Activated effector memory CD4-positive, alpha-beta T cell treated with Interleukin-2 at 50 U/mL for 16 hours (primary cell): ENCODE data around the gene NRCAM.

ENCODE experiments used
- DNase-seq: peaks from one replicate; pipeline ENCODE4 v3.0.0-alpha.2; 2020

Gene NRCAM

DNA sequence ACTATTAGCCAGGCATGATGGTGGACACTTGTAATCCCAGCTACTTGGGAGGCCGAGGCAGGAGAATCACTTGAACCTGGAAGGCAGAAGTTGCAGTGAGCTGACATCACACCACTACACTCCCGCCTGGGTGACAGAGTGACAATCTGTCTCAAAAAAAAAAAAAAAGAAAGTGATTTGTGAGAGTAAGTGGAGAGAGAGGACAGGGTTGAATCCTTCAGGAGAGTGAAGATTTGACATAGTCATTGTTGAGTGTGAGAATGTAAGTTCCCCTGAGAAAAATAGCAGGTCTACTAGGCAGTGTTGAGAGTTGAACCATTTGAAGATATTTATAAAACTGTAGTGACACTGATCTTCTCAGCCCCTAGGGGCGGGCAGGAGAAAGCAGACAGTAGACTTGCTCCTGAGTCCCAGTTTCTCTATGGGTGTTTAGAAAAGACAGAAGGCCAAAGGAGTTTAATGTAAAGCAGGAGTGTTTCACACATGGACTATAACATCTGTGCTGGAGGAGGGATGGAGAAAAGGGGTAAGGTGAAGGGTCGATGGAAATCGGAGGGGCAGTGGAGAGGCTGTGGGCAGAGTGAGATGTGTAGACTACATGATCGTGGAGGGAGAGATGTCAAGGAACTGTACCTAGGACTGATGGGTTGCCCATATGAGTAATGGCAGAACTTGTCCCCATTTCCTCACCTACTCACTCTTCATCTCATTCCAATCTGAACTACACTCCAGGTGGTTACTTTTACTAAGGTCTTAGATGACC lies 312.4 kb downstream of the NRCAM start:
- DNase-seq, result no peak

DNA sequence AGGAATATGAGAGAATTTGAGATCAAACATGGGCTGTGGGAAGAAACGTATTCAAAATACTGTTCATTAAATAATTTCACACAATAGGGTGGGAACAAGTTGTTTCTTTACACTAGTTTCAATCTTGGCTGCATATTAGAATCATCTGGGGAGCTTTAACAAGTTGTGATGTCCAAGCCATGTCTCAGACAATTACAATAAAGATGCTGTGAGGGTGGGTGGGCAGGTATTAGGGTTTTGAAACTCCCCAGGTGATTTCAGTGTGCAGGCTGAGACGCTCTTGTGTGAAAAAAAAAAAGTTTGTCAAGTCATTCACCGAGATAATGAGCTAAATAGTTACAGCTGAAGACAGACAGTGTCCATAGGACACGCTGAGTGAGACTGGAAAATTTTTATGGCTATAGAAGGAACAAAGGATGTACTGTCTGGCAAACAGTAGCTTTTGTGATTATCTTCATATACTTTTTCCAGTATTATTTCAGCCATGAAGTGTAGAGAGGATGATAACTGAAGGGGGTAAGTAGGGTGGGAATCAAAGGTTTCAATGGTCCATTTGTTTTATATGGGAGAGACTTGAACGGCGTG lies 313.5 kb downstream of the NRCAM start:
- no peak for DNase-seq

DNA sequence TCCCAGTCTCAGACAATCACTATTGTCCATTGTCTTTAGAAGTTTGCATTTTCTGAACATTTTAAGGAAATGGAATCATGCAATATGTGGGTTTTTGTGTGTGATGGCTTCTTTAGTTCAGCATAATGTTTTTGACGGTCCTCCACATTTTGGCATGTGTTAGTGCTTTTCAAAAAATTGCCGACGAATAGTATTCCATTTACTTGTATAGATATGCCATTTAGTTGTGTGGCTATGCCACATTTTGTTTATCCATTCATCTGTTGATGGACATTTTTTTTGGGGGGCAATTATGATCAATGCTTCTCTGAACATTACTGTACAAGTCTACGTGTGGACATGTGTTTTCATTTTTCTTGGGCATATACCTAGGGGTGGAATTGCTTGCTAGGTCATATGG lies 314.1 kb downstream of the NRCAM start:
- no peak for DNase-seq

DNA sequence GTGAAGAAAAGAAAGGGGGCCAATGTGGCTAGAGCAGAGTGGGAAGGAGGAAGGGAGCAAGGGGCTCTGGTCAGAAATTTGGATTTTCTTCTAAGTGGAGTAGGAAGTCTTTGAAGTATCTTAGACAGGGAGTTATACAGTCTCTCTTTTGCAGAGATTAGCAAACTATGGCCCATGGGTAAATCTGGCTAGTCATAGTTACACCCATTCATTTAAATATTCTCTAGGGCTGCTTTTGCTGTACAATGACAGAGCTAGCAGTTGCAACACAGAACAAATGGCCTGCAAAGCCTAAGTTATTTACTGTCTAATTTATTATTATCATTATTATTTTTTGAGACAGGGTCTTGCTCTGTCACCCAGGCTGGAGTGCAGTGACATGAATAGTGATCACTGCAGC lies 315.6 kb downstream of the NRCAM start:
- no peak for DNase-seq

DNA sequence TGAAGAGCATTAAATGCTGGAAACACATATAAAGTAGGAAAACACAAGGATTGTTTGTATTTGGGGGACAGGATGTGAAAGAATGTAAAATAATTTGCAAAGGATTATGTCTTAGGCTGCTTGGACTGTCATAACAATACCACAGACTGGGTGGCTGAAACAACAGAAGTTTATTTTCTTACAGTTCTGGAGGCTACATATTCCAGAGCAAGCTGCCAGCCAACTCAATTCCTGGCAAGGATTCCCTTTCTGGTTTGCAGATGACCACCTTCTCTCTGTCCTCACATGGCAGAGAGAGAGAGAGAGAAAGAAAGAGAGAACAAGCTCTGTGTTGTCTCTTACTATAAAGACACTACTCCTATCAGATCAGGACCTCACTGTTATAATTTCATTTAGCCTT lies 317.3 kb downstream of the NRCAM start:
- no peak for DNase-seq

DNA sequence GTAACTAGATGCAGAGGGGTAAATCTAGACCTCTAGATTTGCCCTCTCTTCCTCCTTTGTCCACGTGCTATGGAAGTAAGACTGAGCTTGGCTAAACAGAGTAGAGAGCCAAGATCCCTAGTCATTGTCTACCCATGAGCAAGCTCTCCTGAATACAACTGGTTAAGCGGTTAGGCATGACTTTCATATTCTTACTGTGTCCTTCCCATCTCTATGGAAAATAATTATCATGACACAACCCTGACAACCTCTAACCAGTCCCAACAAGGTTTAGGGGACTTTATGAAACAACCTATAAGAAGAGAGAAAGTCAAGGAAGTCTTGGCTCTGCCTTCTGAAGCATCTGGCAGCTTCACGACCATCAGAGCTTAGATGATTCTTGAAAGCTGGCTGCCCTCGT lies 318.2 kb downstream of the NRCAM start:
- no peak for DNase-seq

DNA sequence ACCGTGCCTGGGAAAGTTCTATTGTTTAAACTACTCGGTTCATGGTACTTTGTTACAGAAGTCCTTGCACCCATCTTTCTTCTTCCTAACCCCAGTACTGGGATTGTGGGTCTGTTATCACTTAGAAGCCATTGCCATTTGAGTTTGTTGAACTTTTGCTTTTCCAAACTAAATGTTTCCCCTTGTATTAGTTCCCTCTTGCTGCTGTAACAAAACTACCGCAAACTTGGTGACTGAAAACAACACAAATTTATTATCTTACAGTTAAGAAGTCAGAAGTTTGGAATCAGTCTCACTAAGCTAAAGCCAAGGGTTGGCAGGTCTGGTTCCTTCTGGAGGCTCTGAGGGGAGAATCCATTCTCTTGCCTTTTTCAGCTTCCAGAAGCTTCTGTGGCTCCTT lies 319.2 kb downstream of the NRCAM start:
- DNase-seq, result no peak

DNA sequence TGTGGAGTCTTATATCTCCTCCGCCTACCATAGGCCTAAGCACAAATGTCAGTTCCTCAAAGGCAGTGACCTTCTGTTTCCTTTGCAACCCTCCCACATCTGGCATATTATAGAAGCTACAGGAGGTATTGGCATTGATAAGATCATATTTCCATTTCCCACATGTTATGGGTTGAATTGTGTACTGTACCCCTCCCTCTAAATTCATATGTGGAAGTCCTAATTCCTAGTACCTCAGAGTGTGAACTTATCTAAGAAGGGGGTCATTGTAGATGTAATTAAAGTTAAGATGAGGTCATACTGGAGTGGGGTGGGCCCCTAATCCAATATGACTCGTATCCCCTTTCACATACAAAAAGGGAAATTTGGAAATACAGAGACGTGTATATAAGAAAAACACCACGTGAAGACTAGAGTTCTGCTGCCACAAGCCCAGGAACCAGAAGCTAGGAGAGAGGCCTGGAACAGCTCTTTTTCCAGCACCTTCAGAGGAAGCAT lies 320.0 kb downstream of the NRCAM start:
- DNase-seq, result no peak

DNA sequence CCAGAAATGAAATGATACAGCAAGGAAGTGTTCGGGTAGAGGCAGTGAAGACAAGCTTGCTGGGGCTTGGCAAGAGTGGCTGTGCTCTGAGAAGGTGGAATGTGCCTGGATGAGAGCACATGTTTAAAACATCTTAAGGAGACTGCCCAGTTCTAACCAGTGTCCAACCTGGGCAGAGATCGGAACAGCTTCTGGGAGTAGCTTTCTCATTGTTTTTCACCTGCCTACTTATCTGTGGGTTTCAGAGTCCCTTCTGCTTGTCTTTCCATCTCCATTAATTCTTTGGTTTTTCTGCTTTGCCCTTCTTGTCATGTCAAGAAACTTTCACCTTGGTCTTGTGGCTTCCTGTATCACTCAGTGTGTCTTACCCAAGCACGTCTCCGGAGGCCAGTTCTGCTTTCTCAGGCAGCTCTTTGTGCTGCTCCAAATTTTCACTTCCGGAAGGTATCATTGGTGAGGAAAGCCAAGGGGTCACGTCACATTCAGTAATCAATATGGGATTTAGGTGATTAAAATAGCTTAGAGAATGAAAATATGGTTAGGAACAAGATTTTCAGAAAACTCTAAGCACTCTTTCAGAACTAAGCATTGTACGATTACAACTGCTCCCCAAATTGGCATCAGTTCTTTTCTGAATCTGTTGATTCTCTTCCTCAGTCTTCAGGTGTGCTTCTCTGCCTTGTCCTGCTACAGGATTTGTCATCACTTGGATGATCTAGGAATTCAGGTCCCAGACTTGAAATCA lies 320.6 kb downstream of the NRCAM start:
- DNase-seq, result no peak

DNA sequence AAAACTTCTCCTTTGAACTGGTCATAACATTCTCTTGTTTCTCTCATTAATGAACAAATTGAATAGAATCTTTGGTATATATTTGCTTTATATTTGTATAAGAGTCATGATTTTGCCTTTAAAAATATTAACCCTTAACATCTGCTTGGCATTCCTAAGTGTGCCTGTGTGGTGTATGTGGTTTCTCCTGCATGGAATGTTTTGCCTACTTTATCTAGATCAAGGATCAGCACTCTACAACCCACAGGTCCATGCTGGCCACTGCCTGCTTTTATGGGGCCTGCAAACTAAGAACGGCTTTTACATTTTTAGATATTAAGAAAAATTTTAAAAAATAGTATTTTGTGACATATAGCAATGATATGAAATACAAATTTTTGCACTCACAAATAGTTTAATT lies 321.8 kb downstream of the NRCAM start:
- no peak for DNase-seq

DNA sequence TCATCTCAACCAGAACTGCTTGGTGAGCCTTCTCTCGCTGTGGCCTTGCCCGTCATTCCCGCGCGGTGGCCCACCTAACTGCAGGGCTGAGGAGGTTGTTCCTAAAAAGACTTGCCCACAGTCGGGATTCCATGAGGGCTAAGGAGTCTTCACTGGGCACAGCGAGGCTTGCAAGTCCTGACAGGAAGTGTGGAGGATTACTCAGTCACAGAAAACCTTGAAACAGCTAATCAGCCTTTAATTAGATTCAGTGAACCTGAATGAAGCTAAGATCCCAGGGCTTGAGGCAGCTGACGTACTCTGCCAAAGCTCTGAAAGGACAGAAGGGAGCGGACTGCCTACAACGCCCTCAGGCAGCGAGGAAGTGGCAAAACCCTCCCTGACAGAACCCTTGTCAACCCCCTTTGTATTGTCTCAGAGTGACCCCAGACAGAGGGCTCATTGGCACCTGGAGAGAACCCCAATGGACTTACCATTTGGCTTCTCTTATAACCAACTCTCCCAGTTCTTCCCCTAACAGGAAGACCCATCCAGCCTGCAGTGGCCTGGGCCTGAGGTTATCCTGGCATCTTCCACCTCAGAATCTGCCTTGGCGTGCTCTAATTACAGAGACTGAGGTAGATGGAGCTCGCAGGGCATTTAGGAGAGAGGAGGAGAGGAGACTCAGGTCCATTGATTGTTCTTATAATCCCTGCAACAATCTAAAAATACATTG lies 323.5 kb downstream of the NRCAM start:
- no peak for DNase-seq

DNA sequence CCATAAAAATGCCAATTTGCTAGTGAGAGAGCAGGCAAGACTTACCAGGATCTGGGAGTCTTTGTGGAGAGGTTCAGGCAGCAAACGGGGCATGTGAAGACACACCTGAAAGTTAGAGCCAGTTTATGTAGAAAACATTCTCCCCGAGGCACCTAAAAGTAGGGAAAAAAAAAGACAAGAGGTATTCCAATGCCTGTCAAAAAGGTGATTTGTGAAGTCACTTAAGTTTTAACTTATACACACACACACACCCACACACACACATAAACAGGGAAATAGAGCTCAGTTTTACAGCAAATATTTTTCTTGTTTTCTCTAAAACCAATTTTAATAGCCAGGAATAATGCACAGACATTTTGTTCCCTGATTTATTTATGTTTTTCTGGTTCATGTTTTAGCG lies 326.0 kb downstream of the NRCAM start, which contains the start of gene LAMB4:
LAMB4 (minus strand) TSS at position 101 of the 400 bp plus-strand sequence. CDS start 7,197 bp downstream, outside the sequence.
- DNase-seq, result no peak

DNA sequence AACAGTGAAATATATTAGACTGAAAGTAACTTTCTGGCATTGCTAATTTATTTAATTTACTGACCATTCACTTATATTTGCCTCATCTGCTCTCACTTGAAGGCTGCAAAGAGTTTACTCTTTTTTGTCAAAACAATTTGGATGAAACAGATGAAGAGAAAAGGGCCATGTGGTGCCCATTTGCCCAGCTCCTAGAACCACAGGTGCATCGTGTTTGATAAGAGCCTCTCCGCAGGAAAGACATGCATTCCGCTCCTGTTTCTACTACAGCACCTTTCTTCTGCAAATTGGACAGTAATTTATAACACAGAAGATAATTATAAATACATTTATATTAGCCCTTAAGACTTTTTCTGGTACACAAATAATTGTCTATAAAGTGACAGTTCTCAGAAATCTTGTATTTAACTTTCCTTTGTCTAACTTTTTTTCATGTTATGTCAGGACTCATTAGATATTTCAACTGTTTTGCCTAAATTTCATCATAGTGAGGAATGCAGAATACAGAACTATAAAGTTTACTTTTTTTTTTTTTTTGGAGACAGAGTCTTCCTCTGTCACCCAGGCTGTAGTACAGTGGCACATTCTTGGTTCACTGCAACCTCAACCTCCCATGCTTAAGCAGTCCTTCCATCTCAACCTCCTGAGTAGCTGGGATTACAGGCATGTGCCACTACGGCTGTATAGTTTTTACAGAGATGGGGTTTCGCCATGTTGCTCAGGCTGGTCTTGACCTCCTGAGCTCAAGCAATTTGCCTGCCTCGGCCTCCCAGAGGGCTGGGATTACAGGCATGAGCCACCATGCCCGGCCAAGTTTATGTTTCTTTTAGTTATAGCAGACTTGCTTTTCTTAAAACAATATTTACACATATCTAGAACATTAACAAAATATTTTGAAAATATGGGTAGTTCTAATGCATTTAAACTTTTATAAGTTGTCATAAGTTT lies 326.9 kb downstream of the NRCAM start:
- DNase-seq, result no peak

DNA sequence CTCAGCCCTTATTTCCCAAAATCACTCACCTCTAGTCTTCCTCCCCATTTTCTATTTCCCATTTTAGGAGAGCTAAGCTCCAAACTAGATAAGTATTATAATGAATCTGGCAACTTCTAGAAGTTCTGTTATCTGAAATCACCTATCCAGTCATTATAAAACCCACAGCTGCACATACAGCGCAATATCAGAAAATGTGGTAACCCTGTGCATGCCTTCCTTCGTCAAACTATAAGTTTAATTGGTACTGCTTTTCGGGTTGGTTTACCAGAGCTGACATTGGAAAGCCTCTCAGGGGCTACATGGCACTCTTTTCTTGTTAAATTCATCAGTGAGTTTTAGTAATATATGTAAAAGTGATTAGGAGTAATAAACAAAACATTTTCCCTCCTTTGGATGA lies 327.7 kb downstream of the NRCAM start:
- no peak for DNase-seq

DNA sequence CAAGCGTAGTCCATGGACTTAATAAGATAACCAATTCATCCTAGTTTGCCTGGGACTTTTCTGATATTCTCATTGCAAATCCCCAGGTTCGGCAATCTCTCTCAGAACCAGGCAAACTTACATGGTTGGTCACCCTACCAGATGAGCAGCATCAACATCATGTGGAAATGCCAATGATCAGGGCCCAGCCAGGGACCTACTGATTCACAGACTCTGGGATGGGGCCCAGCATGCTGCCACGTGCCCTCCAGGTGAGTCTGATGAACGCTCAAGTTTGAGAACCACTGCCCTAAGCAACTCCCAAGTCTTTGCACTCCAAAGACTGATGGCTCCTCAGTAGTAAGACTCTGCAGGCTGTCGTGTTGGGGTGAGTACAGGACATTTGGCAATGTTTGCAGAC lies 328.8 kb downstream of the NRCAM start:
- no peak for DNase-seq

DNA sequence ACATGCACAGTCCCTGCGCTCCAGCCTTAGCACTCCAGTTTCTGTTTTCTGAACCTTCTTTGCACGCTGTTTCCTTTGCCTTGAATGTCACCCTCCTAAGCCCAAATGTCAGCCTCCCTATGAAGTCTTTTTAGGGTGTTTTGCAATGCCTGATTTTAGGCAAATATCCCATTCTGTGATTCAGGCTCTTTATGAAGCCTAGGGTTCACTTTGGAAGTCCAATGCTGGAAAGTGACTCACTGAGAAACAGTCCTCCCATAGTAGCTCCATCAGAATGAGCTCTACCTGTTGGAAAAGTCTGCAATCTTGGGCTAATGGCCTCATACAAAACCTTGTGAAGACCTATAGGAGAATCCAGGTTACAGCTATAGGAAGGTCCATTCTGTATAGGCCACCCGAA lies 331.4 kb downstream of the NRCAM start:
- no peak for DNase-seq

DNA sequence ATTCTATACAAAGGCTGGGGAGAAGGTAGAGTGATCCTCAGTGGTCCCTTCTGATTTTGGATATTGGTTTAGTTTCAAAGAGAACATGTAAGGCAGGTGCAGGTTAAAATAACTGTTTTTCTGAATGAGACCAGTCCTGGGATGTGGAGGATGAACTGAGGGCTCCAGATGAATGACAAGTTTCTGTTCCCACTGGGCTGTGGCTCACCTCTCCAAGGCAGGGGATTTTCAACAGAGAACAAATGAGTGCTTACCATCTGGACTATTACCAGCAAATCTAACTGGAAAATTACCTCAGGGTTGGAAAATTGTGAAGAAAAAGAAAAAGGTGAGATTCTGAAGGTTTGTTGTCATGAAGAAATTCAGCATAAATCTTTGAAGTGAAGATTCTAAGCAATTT lies 334.1 kb downstream of the NRCAM start:
- no peak for DNase-seq

DNA sequence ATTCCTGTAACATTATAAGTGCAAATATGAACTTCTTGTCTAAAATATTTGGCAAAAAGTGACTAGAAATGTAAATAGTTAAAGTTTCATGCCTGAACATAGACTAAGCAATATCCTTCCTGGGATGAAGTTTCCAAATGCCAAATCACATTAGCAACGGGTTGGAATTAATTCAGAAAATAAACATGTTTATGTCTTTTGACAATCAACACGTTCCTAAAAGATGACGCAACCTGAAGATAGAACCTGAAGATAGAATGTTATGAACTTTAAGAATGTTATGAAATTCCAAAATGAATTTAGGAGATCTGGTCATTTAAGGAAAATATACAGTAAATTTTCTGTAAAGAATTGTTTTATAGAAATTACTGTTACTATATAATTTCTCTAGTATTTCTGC lies 335.3 kb downstream of the NRCAM start:
- no peak for DNase-seq

DNA sequence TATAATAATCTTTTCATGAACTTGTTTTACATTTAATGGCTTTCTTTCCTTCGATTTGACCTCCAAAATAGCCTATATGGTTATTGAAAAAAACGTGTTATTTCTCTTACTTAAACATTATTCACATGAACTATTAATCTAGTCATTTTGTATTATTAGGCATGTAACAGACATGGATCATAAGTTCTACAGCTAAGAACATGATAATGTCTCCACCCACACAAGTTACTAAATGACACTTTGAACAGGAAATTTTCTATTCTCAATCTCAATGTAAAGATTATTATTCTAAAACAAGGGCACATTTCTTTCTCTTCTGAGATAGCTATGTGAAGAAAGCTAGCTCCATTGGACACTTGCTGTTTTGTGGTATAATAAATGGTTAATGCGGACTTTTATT lies 336.0 kb downstream of the NRCAM start:
- DNase-seq, result no peak

DNA sequence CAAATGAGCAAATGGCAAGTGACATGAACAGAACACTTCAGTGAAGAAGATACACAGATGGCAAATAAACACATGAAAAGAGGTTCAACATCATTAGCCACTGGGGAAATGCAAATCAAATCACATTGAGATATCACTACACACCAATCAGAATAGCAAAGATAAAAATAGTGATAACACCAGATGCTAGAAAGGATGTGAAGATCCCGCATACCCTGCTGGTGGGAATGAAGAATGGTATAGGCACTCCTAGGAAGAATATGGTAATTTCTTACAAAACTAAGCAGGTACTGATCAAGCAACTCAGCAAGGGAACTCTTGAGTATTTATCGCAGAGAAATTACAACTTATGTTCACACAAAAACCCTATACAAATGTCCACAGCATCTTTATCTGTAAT lies 337.3 kb downstream of the NRCAM start:
- DNase-seq, result no peak

DNA sequence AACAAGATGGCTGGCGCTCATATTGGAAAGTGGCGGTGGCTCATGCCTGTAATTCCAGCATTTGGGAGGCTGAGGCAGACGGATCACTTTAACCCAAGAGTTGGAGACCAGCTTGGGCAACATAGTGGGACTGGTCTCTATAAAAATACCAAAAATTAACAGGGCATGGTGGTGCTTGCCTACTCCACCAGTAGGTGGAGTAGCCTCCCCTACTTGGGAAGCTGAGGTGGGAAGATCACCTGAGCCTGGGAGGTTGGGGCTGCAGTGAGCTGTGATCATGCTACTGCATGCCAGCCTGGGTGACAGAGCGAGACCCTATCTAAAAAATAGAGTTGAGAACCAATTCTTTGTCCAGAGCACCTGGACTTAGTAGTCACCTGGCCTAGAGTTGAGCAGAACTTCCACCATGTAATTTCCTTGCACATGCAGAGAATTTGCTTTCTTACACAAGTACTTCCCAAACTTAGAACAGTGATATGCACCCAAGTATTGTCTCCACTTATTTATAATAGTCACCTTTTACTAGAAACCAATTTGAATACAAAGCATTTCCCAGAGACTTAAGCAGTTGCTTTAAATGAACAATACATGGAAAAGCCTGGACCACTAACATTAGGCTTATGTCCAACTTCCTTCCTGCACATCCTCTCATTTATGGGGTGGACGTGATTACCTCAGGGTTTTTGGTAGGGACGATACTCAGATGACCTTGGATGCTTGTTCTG lies 342.0 kb downstream of the NRCAM start:
- DNase-seq, result no peak
